ENCODE measurements around the gene GALNT5. TPM values are rescaled to one million over a fixed set of nuclear protein-coding genes. Genes with fewer than 3 reads are reported as not detected.

Gene GALNT5
- total and polyA plus RNA-seq, 10 of the 15 experiments (the other 5 are each of a cell fraction or from before 2014, with no cell fraction given) = under 0.01 to 0.25 (median 0.03) TPM; not detected in 4

DNA sequence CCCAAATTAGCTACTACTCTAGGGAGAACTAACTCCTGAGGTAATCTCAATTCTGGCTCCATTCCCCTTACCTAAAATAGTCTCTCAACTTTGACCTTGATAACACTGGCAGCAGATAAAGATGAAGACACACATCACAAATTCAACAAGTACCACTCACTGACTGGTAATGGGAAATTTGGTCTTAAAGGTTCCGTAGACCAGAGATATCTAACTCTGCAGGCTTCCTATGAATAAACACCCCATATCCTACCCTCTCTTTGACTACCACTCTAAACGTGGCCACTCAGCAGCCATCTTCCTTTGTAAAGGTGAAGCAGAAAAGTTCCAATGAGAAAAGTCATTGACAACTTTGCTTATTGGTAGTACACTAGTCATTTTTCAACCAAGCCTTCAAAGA lies 38.6 kb upstream of the GALNT5 start:
- no peak for DNase-seq (ENCODE audit: low read depth, low spot score)
- ChIA-PET SMC1A (ENCODE audit: uncharacterized antibody, unreplicated experiment) (no interaction called here), POLR2A (no interaction called here), RAD21 (ENCODE audit: unreplicated experiment) (no interaction called here), CTCF (no interaction called here)
- intact Hi-C loops (cut with micrococcal nuclease; ENCODE audit: unreplicated experiment) (no loop called here), in situ Hi-C loops (cut with MboI) (no loop called here)
- Histone ChIP-seq H3K79me2 (ENCODE audit: control insufficient read depth, insufficient read depth, low read length) (no peaks in the 10 kb centered on the region), H4K20me1 (ENCODE audit: control insufficient read depth, insufficient read depth) (no peaks in the 10 kb centered on the region), H3K9me3 (replicated peaks; ENCODE audit: control insufficient read depth, insufficient read depth, low read length) (no peaks in the 10 kb centered on the region), H3K9ac (ENCODE audit: control insufficient read depth, insufficient read depth, low read length) (no peak overlapping the region), H3K36me3 (ENCODE audit: control insufficient read depth in 2 of 2, insufficient read depth in 2 of 2, low read length in 1 of 2) (no peaks in the 10 kb centered on the region), H3K4me3 (no peak overlapping the region), H3K4me1 (ENCODE audit: control insufficient read depth, insufficient read depth, low read length) (no peaks in the 10 kb centered on the region), H3K4me2 (ENCODE audit: control insufficient read depth, insufficient read depth) (no peak overlapping the region), H3K27me3 (replicated peaks in 1 of 2; ENCODE audit: control insufficient read depth in 2 of 2, insufficient read depth in 2 of 2, low read length in 1 of 2) (no peaks in the 10 kb centered on the region), H2AFZ (ENCODE audit: control insufficient read depth, low read depth, low read length) (no peak overlapping the region), H3K27ac (ENCODE audit: control insufficient read depth, insufficient read depth) (no peak overlapping the region)
- FAIRE-seq = no peak
- BruUV-seq (replicated peaks) = no TSS peak
- WGBS (ENCODE audit: insufficient coverage, insufficient replicate concordance, low lambda C conversion rate, missing lambda C conversion rate) = 21% methylated on average over 2 of the region's 2 CpGs
- TF ChIP-seq KAT2A (conservative IDR thresholded peaks at IDR 0.05; ENCODE audit: control insufficient read depth, low read depth, low read length) = no peak
- no peak for TF ChIP-seq BHLHE40 (IDR thresholded peaks at IDR 0.05; ENCODE audit: borderline replicate concordance in 1 of 2, low read depth in 2 of 2, low read length in 1 of 2)
- no peak for TF ChIP-seq ASH2L (IDR thresholded peaks at IDR 0.05; ENCODE audit: borderline replicate concordance, low read depth)
- no peak for TF ChIP-seq CHD2 (IDR thresholded peaks at IDR 0.05; ENCODE audit: borderline replicate concordance, low read depth, low read length)
- TF ChIP-seq EP300 (IDR thresholded peaks at IDR 0.05; ENCODE audit: borderline replicate concordance in 1 of 2, control insufficient read depth in 1 of 2, low read depth in 2 of 2, low read length in 2 of 2) = no peak
- TF ChIP-seq IRF4 (IDR thresholded peaks at IDR 0.05; ENCODE audit: low read depth, low read length) = no peak
- TF ChIP-seq ATF7 (IDR thresholded peaks at IDR 0.05; ENCODE audit: low read depth) = no peak
- TF ChIP-seq ZZZ3 (IDR thresholded peaks at IDR 0.05; ENCODE audit: control insufficient read depth, insufficient read length, low read depth) = no peak
- no peak for TF ChIP-seq RCOR1 (conservative IDR thresholded peaks at IDR 0.05; ENCODE audit: low read depth, low read length)
- TF ChIP-seq RUNX3 (IDR thresholded peaks at IDR 0.05; ENCODE audit: low read length) = no peak
- TF ChIP-seq SUPT20H (IDR thresholded peaks at IDR 0.05; ENCODE audit: borderline replicate concordance, control insufficient read depth, low read depth, low read length) = no peak
- TF ChIP-seq BRCA1 (IDR thresholded peaks at IDR 0.05; ENCODE audit: low read depth, low read length) = no peak
- TF ChIP-seq TARDBP (IDR thresholded peaks at IDR 0.05; ENCODE audit: borderline replicate concordance) = no peak
- ATAC-seq = no peak

All from GM12878 (cell line).